ENCODE data around the gene SEMA3D.

Gene SEMA3D

GRCh38 chr7:85074016-85074415, 112.8 kb downstream of the SEMA3D start:
- no peak for DNase-seq

DNA sequence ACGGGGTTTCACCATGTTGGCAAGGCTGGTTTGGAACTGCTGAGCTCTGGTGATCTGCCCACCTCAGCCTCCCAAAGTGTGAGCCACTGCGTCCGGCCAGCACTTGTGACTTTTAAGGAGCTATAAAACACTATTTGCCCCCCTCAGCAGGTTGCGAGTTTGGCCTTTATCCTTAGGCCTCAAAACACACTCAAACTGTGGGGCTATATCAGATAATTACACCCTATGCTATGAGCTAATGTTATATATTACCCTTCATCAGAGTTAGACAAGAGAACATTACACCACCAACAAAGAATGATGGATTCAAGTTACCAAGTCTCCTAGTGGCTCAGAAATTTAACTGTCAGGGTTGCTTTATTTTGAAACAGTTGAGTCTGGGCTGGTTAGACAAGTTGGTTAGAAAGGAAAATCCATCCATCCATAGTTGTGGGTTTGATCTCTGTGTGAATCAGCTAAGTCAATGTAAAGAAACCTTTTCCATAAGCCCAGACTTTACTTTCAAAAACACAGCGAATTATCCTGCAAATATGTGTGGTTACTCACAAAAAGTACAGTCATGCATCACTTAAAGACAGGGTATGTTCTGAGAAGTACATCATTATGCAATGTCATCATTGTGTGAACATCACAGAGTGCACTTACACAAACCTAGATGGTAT, 115.8 kb downstream of the SEMA3D start:
- no peak for DNase-seq

DNA sequence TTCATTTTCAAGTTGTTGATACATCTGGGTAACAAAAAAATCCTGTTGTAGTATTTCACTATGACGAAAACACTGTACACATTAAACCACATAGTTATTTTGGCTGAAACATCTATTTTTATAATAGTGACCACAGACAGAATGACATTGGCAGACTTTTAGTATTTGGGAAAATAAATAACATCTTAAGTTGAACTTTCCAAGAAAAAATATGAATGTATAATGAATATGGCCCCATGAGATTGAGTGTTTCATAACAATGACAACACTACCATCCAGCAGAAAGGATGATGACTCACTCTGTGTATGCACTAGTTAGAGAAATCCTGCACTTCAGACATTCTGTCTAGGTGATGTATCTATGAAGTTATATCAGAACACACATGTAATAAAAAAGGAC, 118.1 kb downstream of the SEMA3D start:
- no peak for DNase-seq

GRCh38 chr7:85067371-85067770, 119.5 kb downstream of the SEMA3D start:
- DNase-seq: no peak

DNA sequence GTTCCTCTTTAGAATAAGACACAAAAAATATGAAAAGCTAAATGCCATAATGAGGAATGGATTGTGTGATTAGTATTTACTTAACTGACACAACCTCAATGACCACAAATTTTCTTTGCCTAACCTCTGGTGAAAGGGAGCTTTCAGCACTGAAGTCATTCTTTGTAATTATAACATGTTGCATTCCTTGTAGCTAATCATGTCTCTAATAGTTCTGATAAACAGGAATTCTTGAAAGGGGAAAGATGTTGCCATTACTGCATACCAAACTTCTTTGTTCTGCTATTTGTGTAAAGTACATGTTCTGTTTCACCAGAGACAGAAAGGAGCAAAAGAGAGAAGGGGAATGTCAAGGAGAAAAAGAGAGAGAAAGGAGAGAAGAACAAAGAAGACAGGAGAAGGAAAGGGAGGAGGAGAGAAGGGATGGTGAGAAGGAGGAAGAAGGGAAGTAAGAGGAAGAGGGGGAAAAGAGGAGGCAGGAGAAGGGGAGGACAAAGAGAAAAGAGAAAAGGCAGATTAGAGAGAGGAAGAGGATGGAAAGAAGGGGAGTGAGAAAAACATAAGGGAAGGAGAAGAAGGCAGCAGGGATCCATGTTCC, 120.9 kb downstream of the SEMA3D start:
- no peak for DNase-seq

DNA sequence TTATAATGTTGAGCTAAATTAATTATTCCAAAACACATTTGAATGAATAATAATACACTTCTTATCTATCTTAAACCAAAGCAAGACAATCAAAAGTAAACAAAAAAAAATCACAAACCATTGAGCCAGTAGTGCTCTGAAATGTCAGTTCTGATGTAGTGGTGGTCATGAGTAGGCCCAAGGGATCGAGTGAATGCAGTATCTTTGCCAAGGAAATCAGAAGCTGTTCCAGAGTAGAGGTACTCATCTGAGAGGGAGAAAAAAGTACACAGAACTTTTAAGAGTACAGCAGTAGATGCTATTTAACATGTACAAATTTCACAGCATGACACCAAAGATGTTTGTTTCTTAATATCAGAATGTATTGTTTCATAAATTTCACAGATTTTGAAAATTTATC, 121.5 kb downstream of the SEMA3D start:
- no peak for DNase-seq

DNA sequence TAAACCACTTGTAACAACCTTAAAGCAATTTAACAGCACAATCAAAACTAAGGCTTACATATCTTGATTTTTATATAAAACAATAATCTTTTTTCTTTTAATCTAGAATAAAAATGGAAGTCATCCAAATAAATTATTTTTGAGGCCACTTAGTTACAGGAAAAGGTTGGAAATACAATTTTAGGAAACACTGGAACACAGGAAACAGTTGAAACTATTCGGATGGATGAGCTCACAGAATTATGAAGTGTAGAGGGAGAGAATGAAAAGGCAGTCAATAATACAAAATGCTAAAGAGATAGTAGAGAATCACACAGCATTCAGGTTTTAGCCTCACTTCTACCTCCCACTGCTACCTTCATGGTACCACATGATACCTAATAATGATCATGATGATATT, 124.2 kb downstream of the SEMA3D start:
- DNase-seq: no peak

GRCh38 chr7:85061456-85061855, 125.4 kb downstream of the SEMA3D start:
- no peak for DNase-seq

GRCh38 chr7:85060696-85061095, 126.2 kb downstream of the SEMA3D start:
- DNase-seq: no peak

DNA sequence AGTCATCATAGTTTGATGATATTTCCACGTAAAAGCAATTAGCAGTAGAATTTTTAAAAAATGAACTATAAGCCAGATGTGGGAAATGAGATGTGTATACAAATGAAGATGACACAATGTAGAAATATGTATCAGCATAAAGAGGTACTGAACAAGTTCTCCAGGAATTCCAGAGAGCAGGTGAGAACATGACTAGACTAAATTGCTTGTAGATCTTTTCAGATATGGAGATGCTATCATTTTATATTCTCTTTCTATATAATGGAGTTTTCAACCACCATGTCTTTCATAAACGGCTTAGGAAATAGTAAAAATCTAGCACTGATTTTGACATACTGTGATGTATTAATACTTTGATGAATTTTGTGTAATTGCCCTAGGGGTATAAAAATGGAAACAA, 130.9 kb downstream of the SEMA3D start:
- DNase-seq: no peak

DNA sequence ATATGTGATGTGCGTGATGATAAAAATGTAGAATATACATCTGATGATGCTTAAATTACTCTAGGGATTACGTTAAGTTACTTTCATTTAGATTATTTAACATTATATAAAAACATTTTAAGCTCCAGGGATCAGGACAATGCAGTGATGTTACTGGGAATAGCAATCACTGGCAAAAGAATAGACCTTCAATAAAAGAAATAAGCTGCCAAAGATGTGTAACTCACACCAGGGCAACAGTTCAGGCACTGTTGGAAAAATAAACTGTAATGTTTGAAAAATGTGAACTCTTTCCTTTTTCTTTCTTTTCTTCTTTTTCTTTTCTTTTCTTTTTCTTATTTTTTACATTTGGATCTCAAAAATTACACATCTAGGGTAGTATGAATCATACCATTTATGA, 131.7 kb downstream of the SEMA3D start:
- no peak for DNase-seq

GRCh38 chr7:85054306-85054705, 132.6 kb downstream of the SEMA3D start:
- DNase-seq: no peak

GRCh38 chr7:85052894-85053293, 134.0 kb downstream of the SEMA3D start:
- DNase-seq: no peak

DNA sequence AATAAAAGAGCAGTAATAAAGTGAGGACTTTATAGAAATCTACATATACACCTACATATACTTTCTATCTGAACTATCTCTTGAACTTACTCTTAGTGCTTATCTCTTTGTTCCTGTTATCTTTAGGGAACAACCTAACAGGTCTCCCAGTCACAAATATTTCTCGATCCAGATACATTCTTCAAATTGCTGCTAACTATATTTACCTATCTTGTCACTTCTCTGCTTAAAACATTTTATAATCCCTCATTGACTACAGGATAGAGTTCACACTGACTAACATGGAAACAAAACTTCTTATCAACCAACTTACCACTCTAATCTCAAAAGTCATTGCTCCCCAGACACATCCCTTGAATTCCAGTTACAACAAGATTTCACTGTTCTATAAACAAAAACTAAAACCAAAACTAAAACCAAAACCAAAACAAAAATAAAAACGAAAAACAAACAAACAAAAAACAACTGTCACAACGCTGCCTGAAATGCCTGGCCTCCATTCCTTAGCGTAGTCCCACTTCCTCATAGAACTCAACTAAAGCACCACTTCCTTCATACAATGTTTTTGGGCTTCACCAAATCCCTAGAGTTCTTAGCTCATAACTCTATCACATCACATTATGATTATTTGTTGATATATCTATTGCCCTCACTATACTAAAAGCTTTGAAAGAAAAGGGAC, 134.7 kb downstream of the SEMA3D start:
- no peak for DNase-seq

GRCh38 chr7:85046534-85046933, 140.3 kb downstream of the SEMA3D start:
- no peak for DNase-seq

DNA sequence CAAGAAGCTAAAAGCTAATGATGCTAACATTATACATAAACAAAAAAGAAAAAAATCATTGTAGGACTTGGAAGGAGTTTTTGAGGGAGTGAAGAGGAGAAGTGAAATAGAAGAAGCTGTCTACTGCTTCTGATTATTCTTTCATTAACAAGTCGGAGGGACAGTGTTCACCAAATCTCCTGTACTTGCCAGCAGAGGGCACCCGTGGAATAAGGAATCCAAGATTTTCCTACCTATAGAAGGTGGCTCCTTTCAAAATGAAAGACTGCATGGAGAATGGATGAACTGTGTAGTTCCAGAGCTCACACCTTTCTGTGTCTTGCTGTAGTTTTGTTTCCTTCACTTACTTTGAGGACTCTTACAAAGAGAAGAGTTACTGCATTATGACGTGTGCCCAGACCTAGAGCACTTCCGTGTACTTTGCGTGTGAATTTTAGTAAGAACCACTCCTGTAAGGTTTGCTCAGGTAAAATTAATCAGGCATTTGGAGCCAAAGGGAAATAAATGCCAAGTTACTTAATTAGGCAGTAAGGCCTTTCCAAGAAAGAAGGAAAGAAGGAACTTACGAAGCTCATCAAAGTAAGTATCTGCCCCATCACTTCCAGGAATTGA, 145.1 kb downstream of the SEMA3D start:
- peak; percentile 17 for DNase-seq

GRCh38 chr7:85039196-85039923, 147.5 kb downstream of the SEMA3D start:
- DNase-seq: no peak

GRCh38 chr7:85038466-85038865, 148.4 kb downstream of the SEMA3D start:
- DNase-seq: no peak

DNA sequence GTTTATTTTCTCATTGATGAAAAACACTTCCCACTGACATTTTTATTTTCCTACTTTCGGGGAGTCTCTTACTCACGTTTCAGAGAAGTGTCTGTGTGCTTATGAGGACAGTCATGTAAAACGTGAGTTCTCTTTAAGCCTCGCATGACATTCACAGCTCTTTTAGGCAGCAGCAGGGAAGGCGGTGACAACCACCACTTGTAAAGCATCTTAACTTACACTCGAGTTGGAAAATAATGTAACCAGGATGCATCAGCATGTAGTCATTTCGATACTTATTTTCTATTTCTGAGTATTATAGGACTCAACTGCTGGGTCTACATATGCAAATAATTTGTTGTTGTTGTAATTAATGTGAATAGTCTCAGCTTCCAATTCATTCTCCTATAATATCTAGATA, 153.6 kb downstream of the SEMA3D start:
- no peak for DNase-seq

GRCh38 chr7:85031475-85031874, 155.4 kb downstream of the SEMA3D start:
- DNase-seq: no peak

GRCh38 chr7:85030893-85031292, 156.0 kb downstream of the SEMA3D start:
- DNase-seq: no peak

DNA sequence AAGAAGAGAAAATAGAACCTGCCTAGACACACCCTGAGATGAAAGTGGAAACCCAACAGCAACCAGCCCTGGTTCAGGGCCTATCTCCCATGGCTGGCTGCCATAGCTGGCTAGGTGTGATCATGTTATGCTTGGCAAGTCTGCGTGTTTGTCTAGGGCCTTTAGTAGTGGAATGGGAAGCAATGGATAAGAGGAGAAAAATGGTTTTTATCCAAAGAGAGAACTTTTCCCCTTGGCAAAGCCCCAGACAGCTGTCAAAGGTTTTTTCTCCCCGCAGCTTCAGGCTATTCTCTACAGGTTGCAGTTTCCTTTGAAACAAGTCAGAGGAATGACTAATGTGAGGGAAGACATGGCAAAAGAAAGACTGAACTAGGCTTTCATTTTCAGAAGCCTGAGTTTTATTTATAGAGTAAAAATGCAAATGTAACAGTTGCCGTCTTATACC, 161.5 kb downstream of the SEMA3D start:
- DNase-seq: no peak

DNA sequence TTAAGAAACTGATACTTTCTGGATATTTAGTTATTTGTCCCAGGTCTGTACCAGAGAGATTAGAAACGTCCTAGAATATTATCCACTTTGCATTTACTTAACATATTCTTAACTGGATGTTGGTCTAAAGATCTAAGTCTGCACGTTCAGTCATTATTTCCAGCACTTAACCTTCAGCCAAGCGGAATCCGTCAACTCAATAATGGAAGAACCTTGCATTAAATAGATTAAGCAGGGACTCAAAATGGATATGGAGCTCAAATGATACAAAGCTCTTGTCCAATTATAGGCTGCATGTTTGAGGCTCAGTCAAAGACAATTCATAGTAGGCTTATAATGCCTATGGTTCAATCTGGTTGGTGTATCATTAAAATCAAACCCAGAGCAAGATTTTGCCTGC, 162.9 kb downstream of the SEMA3D start:
- DNase-seq: no peak

All from stimulated activated CD4-positive, alpha-beta T cell treated with anti-CD3 and anti-CD28 coated beads, Interleukin-4, amount 100 ng/mL, for 24 hours (primary cell).